ENCODE data around the gene PNMT.

DNA sequence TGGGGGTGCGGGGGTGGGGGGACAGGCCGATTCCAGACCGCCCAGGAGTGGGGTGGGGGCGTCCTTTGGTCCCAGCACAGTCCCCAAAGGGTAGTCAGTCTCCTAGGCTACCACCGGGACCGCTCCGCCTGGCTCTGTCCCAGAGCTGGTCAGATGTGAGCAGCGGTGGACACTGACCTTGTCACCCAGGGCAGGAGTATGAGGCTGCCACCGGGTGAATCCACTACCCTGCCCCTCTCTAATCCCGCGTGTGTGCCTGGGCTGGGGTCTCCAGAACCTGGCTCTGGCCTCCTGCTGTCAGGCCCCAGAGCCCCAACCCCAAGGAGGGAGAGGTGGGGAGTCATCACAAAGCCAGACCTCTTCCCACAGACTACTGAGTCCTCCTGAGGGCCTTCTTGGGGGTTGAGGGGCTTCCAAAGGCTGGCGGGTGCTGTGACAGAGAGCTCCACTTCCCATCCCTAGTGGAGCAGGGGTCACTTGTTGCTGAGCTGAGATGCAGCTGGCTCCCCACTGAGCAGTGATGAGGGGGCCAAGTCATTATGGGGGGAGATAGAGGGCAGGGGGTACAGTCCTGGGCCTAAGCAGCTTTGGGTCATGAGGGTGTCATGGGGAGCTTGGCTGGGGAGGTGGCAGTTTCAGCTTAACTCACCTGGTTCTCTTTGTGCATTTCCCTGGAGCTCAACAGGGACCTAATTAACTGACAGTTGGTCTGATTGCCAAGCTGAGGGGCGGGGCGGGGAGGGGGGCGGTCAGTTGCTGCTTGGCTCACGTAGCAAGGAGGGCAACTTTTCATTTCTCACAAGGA, 40.3 kb upstream of the PNMT start:
- TF ChIP-seq, protein P1, sequence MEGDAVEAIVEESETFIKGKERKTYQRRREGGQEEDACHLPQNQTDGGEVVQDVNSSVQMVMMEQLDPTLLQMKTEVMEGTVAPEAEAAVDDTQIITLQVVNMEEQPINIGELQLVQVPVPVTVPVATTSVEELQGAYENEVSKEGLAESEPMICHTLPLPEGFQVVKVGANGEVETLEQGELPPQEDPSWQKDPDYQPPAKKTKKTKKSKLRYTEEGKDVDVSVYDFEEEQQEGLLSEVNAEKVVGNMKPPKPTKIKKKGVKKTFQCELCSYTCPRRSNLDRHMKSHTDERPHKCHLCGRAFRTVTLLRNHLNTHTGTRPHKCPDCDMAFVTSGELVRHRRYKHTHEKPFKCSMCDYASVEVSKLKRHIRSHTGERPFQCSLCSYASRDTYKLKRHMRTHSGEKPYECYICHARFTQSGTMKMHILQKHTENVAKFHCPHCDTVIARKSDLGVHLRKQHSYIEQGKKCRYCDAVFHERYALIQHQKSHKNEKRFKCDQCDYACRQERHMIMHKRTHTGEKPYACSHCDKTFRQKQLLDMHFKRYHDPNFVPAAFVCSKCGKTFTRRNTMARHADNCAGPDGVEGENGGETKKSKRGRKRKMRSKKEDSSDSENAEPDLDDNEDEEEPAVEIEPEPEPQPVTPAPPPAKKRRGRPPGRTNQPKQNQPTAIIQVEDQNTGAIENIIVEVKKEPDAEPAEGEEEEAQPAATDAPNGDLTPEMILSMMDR (IDR thresholded peaks at IDR 0.05; ENCODE audit: poor library complexity, severe bottlenecking): no peak
- TF ChIP-seq EP300 (conservative IDR thresholded peaks at IDR 0.05; ENCODE audit: poor library complexity, severe bottlenecking) (no peak), SMC3 (conservative IDR thresholded peaks at IDR 0.05; ENCODE audit: poor library complexity) (no peak)
- TF ChIP-seq, protein P2, sequence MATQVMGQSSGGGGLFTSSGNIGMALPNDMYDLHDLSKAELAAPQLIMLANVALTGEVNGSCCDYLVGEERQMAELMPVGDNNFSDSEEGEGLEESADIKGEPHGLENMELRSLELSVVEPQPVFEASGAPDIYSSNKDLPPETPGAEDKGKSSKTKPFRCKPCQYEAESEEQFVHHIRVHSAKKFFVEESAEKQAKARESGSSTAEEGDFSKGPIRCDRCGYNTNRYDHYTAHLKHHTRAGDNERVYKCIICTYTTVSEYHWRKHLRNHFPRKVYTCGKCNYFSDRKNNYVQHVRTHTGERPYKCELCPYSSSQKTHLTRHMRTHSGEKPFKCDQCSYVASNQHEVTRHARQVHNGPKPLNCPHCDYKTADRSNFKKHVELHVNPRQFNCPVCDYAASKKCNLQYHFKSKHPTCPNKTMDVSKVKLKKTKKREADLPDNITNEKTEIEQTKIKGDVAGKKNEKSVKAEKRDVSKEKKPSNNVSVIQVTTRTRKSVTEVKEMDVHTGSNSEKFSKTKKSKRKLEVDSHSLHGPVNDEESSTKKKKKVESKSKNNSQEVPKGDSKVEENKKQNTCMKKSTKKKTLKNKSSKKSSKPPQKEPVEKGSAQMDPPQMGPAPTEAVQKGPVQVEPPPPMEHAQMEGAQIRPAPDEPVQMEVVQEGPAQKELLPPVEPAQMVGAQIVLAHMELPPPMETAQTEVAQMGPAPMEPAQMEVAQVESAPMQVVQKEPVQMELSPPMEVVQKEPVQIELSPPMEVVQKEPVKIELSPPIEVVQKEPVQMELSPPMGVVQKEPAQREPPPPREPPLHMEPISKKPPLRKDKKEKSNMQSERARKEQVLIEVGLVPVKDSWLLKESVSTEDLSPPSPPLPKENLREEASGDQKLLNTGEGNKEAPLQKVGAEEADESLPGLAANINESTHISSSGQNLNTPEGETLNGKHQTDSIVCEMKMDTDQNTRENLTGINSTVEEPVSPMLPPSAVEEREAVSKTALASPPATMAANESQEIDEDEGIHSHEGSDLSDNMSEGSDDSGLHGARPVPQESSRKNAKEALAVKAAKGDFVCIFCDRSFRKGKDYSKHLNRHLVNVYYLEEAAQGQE (IDR thresholded peaks at IDR 0.05; ENCODE audit: borderline replicate concordance): no peak

Data from neural cell (in vitro differentiated cells).